IPS DF 4.7 (cell line): Measurements from ENCODE around the gene PALLD.
"Not testable (repeated sequence)": the region's sequence is repeated elsewhere in the genome, so short reads cannot be mapped to it uniquely, and the experiment has no call there.

Experiments
- DNase-seq: peaks from one replicate; pipeline ENCODE4 v3.0.0-alpha.2; 2013; ENCODE audit warnings: low spot score; ENCODE audit errors: extremely low read depth

The PALLD gene

GRCh38 chr4:168496834-168497233 is at the start of gene PALLD:
PALLD (plus strand) TSS chr4:168497052.
- DNase-seq, result no peak

DNA sequence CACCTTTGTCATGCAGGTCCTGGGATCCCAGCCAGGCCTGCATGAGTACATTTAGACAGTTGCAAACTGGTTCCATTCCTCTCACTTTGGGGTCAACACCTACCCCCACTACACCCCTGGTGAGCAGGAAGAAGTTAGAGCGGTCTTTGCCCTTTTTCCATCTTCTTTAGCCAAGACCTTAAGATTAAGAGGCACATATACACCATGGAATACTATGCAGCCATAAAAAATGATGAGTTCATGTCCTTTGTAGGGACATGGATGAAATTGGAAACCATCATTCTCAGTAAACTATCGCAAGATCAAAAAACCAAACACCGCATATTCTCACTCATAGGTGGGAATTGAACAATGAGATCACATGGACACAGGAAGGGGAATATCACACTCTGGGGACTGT is 47.8 kb upstream of the PALLD start:
- not testable (repeated sequence) for DNase-seq

GRCh38 chr4:168449719-168450452 is 47.0 kb upstream of the PALLD start:
- no peak for DNase-seq

GRCh38 chr4:168451331-168451730 is 45.5 kb upstream of the PALLD start:
- no peak for DNase-seq

GRCh38 chr4:168451744-168452390 is 45.0 kb upstream of the PALLD start:
- DNase-seq, result no peak

- no peak for DNase-seq
Observed at GRCh38 chr4:168453146-168453545, 43.7 kb upstream of the PALLD start.

DNA sequence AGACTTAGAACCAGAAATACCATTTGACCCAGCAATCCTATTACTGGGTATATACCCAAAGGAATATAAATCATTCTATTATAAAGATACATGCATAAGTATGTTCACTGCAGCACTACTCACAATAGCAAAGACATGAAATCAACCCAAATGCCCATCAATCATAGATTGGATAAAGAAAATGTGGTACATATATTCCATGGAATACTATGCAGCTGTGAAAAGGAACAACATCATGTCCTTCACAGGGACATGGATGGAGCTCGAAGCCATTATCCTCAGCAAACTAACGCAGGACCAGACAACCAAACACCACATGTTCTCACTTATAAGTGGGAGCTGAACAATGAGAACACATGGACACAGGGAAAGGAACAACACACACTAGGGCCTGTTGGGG is 38.6 kb upstream of the PALLD start:
- DNase-seq, result not testable (repeated sequence)

GRCh38 chr4:168461821-168462220 is 35.0 kb upstream of the PALLD start:
- no peak for DNase-seq

- no peak for DNase-seq
Observed at GRCh38 chr4:168472920-168473319, 23.9 kb upstream of the PALLD start.

DNA sequence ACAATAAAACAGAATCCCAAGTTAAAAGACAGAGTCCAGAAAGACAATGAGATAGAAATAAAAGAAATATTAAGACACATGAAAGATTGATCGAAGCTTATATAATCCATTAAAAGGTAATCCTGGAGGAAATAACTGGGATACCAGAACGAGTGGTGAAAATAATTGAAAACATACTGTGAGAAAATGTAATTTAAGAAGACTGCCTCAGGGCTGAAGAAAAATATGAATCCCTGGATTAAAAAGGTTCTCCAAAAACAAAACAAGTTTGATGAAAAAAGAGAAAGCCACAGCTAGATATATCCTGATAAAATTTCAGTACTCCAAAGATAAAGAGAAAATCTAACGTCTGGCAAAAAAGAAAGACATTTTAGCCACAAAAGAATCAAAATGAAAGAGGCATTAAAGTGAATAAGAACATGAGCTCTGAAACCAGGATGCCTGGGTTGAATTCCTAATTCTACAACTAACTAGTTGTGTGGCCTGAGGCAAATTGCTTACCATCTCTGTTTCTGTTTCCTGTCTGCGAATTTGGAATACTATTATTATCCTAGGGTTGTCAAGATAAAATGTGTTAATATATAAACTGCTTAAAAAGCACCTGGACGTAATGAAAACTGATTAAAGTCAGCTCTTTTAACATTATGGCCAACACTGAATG is 22.1 kb upstream of the PALLD start:
- DNase-seq, result no peak

GRCh38 chr4:168475745-168476144 is 21.1 kb upstream of the PALLD start:
- DNase-seq, result no peak

- no peak for DNase-seq
Observed at GRCh38 chr4:168478868-168479267, 18.0 kb upstream of the PALLD start.

GRCh38 chr4:168480931-168481611 is 15.8 kb upstream of the PALLD start:
- DNase-seq, result no peak

- no peak for DNase-seq
Observed at GRCh38 chr4:168483811-168484210, 13.0 kb upstream of the PALLD start.

GRCh38 chr4:168484626-168485025 is 12.2 kb upstream of the PALLD start:
- no peak for DNase-seq

DNA sequence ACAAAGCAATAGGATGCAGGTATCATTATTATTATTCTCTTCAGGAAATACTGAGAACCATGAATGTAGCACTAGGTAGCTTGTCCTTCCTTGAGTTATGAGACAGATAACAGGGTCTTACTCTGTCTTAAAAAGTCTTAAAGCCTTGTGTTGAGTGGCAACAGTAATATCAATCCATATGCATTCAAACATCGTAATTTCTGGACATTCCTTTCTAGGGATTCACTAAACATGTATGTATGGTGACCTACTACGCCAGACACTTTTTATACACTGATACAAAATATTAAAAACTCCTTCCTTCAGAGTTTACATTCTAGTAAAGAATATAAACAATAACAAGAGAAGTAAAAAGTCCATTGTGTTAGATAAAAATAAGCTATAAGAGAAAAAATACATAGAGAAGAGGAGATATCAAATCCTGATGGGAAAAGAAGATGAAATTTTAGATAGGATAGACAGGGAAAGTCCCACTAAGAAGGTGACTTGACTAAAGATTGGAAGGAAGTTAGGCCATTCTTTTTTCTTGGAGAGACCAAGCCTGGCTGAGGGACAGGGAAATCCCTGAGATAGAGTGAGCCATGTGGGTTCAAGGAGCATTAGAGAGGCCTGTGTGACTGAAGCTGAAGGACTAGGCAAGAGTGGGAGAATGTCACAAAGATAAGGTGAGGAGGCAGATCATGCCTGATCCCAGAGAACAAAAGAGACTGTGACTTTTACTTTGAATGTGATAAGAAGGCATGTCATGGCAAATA is 11.5 kb upstream of the PALLD start:
- DNase-seq, result no peak

DNA sequence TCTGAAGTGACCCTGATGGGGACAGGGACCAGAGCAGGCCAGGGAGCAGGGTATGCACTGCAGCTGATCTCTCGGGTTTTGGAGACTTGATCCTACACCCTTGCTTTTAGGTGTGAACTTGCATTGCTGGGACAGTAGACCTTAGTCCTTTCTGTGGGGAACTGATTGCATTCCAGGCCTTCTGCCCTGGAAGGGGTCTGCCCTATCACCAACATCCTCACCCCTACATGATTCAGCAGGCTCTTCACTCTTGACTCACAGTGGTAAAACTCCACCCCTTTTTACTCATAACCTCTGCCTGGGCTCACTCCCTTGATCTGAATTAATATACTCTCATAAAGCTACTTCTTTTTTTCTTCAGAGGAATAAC is 10.0 kb upstream of the PALLD start:
- DNase-seq, result no peak

- no peak for DNase-seq
Observed at GRCh38 chr4:168487282-168488035, 9.4 kb upstream of the PALLD start.

DNA sequence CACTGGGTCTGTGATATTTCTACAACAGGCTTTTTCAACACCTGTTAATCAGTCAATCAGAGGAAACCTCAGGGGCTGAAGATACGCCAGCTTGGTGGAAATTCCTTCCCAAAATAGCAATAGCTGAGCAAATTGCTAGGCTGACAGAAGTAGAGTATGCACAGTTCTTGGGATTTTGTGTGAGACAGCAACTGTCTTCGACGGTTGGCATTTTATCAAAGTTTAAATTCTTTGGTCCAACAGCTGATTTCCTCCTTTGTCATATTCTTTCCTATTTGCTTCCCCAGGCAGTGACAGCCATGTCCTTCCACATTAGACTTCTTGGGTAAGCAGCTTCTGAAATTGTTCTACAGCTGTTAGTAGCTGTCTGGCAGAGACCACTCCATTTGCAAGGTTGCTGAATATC is 8.0 kb upstream of the PALLD start:
- no peak for DNase-seq

GRCh38 chr4:168489616-168490015 is 7.2 kb upstream of the PALLD start:
- no peak for DNase-seq

DNA sequence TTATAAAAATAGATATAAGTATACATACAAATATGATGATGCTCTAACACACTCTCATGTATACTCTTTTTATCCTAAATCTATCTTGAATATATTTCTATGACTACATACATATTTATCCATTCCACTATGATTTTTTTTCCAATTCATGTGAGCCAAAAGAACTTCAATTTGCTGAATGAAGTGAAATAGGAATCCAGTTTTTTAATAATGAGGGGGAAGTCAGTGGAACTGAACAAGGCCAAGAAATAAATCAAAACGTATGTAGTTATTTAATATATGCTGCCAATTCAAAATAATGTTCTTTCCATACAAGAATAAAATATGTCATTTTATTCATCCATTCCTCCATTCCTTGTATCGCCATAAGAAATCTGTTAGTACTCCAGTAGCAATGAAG is 6.1 kb upstream of the PALLD start:
- no peak for DNase-seq
